GM04503 (cell line): ENCODE data around the gene S100A8.

ENCODE experiments used
- DNase-seq: peaks from one replicate; pipeline ENCODE4 v3.0.0-alpha.2; 2012; ENCODE audit warnings: low read depth

The S100A8 gene

DNA sequence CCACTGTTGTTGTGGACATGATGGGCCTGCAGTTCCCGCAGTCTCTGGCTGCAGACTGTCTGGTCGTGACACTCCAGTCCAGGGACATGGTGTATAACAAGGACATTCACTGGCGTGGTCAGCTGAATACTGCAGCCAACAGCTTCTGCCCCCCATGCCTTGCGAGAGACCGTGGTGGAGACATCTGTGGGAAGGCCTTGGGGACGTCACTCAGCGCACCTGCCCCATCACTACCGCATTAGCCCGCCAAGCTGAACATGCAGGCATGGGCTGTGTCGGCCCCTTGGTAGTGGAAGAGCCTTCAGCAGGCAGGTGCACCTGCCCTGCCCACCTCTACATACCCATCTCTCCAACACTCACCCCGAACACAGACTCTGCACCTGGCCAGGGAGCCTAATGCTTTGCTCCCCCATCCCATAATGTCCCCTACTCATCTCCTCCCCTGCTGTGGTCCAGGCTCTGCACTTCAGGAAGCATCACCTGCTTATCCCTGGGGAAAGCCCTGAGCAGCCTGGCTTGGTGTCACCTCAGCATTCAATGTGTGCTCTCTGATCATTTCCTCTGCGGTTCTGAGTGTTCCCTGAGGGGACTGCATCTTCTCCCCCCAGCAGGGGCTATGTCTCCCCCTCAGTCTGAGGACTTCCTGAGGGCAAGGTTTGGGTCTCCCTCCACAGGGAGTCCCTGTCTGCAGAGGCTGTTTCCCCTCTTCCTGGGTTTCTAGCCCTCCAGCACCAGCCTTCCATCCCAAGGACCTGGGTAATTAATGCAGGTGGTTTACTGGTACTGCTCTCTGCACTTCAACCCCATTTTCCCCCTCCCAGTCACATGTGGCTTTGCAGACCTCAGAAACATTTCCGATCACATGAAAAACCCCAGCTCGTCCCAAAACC is 45.4 kb downstream of the S100A8 start:
- DNase-seq, result no peak

DNA sequence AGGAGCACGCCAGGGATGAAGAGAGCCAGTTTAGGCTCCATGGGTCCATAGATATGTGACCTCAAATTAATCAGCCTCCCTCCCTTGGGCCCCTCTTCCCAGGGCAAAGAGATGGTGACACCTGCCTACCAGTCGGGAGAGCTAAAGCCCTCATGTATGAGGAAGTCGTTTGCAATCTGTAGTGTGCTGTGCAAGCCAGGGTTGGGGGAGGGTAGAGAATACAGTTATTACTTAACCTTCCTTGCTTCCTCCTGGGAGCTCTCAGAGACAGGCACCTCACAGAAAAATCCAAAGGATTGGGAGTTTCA is 46.2 kb downstream of the S100A8 start:
- DNase-seq, result no peak

DNA sequence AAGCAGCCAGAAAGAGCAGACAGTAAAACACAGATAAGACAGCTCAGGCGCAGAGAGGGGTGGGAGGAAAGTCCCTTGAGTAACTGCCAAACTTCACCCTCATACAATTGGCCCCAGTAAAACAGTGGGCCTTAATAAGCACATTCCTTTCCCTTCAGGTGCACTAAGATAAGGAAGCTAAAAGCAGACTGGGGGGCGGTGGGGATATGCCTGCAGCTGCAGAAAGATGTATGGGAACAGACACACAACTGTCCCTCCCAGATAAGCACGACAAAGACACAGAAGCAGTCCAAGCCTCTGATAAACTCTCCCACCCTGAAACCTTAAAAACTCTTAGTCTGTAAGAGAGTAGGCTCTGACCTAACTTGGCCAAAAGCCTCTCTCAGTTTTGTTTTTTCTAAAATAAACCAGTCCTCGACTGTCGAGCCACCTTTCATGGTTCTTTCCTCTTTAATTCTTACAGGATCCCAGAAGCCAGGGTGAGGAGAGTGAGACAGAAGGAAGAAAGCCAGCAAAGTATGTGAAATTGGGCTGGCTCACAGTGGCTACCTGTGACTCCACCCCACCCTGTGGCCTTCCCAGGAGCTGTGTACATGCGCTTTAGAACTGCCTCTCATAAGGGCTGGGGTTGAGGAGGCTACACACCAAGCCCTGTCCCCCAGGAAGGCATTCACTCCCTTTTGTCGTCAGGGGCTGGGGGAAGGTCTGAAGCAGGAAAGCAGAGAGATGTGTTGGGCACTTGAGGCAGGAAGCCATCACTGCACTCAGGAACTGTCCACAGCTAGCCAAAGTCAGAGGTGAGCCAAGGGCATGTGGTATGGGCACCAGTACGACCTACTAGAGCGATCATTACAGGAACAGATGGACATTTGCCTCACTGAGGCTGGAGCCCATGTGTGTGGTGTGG is 46.8 kb downstream of the S100A8 start:
- no peak for DNase-seq

DNA sequence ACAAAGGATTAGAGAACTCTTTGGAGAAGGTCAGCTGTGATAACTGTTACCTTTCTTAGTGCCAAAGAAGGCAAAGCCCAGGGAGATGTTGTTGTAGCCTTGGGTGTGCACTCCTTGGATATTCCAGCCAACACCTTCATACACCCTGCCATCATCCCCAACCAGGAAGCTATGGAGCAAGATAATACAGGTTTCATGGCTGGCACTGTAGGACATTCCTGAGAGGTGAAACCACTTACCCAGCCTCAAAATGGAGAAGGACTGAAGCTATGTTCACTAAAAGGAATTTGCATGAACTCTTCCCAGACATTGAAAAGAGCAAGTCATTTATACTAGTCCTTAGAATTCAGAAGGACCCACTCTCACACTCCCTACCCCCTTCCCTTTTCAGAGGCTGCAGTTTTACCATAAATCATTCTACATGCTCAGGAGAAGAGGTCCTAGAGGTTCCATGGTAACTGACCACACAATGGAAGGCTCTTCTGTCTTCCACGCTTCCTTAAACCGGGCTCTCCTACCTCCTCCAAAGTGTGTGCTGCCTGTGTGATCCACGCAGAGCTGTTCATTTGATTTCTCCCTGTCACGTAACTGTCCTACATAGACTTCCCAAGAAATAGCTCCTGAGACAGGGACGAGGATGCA is 47.7 kb downstream of the S100A8 start:
- no peak for DNase-seq

DNA sequence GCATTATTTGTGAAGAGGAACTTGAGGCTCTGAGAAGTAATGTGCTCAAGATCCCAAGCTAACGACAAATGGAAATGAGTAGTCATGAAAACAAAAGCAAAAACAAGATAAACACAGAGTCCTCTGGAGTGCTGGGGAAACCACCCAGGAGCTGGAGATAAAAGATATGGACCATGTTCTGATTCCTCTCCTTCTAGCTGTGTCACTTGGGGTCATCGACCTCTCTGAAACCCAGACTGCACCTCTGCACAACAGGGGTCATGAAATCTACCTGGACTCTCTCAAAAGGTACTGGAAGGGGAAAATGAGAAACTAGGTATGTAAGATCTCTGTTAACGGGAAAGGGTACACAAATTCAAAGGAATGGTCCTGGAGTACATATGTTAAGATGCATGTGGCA is 48.7 kb downstream of the S100A8 start:
- DNase-seq, result no peak

DNA sequence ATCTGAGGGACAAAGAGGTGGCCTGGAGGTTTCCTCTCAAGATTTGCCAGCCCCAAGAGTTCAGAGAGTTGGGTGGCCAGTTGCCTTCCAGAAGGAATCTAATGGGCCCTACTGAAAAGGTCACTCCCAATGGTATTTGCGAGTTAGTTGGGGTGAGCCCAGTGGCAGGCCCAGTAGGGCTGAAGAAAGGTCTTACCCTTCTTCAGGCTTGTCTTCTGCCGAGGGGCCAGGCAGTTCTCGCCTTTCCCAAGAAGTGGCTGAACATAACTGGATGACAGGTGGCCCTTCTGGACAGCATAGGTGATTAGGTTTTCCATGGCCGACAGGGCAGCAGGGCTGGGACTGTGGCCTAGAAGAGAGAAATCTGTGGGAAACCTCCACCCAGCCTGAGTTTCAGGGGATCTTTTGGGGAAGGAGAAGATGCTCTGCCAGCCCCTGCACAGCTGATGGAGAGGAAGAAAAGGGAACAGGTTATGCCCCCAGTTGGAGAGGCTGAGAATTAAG is 49.4 kb downstream of the S100A8 start:
- no peak for DNase-seq

DNA sequence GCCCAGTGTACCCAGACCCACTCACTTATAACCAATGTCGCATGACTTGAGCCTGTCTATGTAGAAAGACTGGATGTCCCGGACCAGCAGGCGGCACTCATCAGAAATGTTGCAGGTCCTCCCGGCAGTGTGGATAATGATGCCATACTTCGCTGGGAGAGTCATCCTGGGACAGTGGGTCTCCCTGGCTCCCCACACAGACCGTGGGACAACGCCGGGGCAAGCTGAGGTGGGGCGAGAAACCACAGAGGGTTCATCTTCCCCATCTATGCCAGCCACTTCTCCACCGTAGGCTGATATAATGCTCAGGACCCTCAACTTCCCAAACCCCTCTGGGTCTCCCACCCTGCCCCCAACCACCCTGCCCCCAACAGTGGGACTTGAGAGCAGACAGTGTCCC is 50.5 kb downstream of the S100A8 start:
- DNase-seq, result no peak
